OCI-M2 (cell line): Measurements from ENCODE around the gene RPUSD1.
"Not testable (repeated sequence)": the region's sequence is repeated elsewhere in the genome, so short reads cannot be mapped to it uniquely, and the experiment has no call there.

ENCODE experiments used
- DNase-seq: peaks from one replicate; lab custom pipeline; 2025; ENCODE audit not compliant: unreplicated experiment; lab: John Stamatoyannopoulos, UW

RPUSD1 gene

GRCh38 chr16:787978-788398, at the start of gene RPUSD1:
Gene RPUSD1 (minus strand): TSS chr16:788381. CDS start chr16:787737, 644 bp downstream.
- no peak for DNase-seq

- not testable (repeated sequence) for DNase-seq
These were observed 48.6 kb upstream of the RPUSD1 start for GRCh38 chr16:836822-837221.

GRCh38 chr16:836221-836620, 48.0 kb upstream of the RPUSD1 start:
- no peak for DNase-seq

- DNase-seq = no peak
These were observed 47.2 kb upstream of the RPUSD1 start for GRCh38 chr16:835373-835772.

- DNase-seq = no peak
These were observed 45.2 kb upstream of the RPUSD1 start for GRCh38 chr16:833411-833810.

- DNase-seq = no peak
These were observed 44.6 kb upstream of the RPUSD1 start for GRCh38 chr16:832652-833336.

- DNase-seq = no peak
These were observed 43.6 kb upstream of the RPUSD1 start for GRCh38 chr16:831571-832413.

- DNase-seq = no peak
These were observed 42.8 kb upstream of the RPUSD1 start for GRCh38 chr16:830871-831570.

GRCh38 chr16:830107-830870, 42.1 kb upstream of the RPUSD1 start:
- no peak for DNase-seq

GRCh38 chr16:828891-829290, 40.7 kb upstream of the RPUSD1 start:
- no peak for DNase-seq

GRCh38 chr16:827513-827912, 39.3 kb upstream of the RPUSD1 start:
- no peak for DNase-seq

GRCh38 chr16:825341-826061, 37.3 kb upstream of the RPUSD1 start:
- no peak for DNase-seq

- no peak for DNase-seq
These were observed 36.4 kb upstream of the RPUSD1 start for GRCh38 chr16:824601-825000.

- no peak for DNase-seq
These were observed 36.0 kb upstream of the RPUSD1 start for GRCh38 chr16:824194-824593.

GRCh38 chr16:822909-823297, 34.7 kb upstream of the RPUSD1 start:
- no peak for DNase-seq

- no peak for DNase-seq
These were observed 34.2 kb upstream of the RPUSD1 start for GRCh38 chr16:822174-822908.

GRCh38 chr16:821751-822150, 33.6 kb upstream of the RPUSD1 start:
- no peak for DNase-seq

- no peak for DNase-seq
These were observed 32.6 kb upstream of the RPUSD1 start for GRCh38 chr16:820748-821147.

GRCh38 chr16:820044-820408, 31.8 kb upstream of the RPUSD1 start:
- DNase-seq = not testable (repeated sequence)
